Transverse colon (tissue), 4 donors: ENCODE results near the gene PYROXD2. TPM values are rescaled to one million over a fixed set of nuclear protein-coding genes. Genes with fewer than 3 reads are reported as not detected.
A peak's percentile ranks its signal among the peaks of the same experiment; 100 is the strongest.
"Not testable (repeated sequence)": the region's sequence is repeated elsewhere in the genome, so short reads cannot be mapped to it uniquely, and the experiment has no call there.

Source experiments
- DNase-seq: peaks from one replicate; pipeline ENCODE4 v3.0.0-alpha.2; 2019
- H3K27ac ChIP-seq, 4 donors: fragments of 200-600 bp; sonication (generic); 2 replicates each; pipeline ENCODE4 v1.5.1; 2016 to 2018; ENCODE audit warnings: inconsistent platforms in 4 of 4
- H3K27me3 ChIP-seq: fragments of 200-600 bp; sonication (generic); 2 replicates; pipeline ENCODE4 v1.5.1; 2017; ENCODE audit warnings: inconsistent platforms
- H3K36me3 ChIP-seq, 4 donors: fragments of 200-600 bp; sonication (generic); 2 replicates each; pipeline ENCODE4 v1.5.1; 2017 to 2019; ENCODE audit warnings: inconsistent platforms in 4 of 4
- H3K4me1 ChIP-seq, 4 donors: fragments of 200-600 bp; sonication (generic); 2 replicates each; pipeline ENCODE4 v1.5.1; 2017 to 2020; ENCODE audit warnings: inconsistent platforms in 4 of 4
- H3K4me3 ChIP-seq, 4 donors: fragments of 200-600 bp; sonication (generic); 1 replicate in 1 of 4; 2 replicates in 3 of 4; pipeline versions ENCODE4 v1.5.1 to v1.6.1; 2017 to 2019; ENCODE audit warnings: inconsistent platforms in 4 of 4
- H3K9me3 ChIP-seq, 2 donors: fragments of 200-600 bp; sonication (generic); 2 replicates each; pipeline ENCODE4 v1.5.1; 2017 to 2019; ENCODE audit warnings: inconsistent platforms in 2 of 2
- EP300 ChIP-seq: sonication (generic); formaldehyde crosslinking; IDR thresholded peaks from one replicate; pipeline ENCODE4 v1.6.1; 2017; ENCODE audit warnings: antibody characterized with exemption, low read depth
- POLR2A ChIP-seq: fragments of 450-650 bp; IDR thresholded peaks from one replicate; pipeline ENCODE4 v1.6.1; 2016; ENCODE audit warnings: antibody characterized with exemption, mild to moderate bottlenecking, moderate library complexity
- POLR2AphosphoS5 ChIP-seq, 3 donors: sonication (generic); formaldehyde crosslinking; IDR thresholded peaks; one replicate each; pipeline ENCODE4 v1.6.1; 2016; ENCODE audit warnings: antibody characterized with exemption in 3 of 3
- WGBS, 2 donors: methylation state at CpG; one replicate each; pipeline ENCODE4 v1.1.5; 2018; ENCODE audit warnings: low coverage in 1 of 2; 5-methylcytosine and 5-hydroxymethylcytosine counted together
- in situ Hi-C, 4 donors: fragments of 200-750 bp; cut with MboI; loops; one replicate each; pipeline versions ENCODE4 v1.15.0 to v1.15.1; 2017; ENCODE audit warnings: low sequenced_read_pairs in 3 of 4, low pct_ligation_motif_present in 1 of 4, low pct_unique_long_range_greater_than_20kb in 1 of 4
- intact Hi-C: fragments of 100-400 bp; cut with DNase I; formaldehyde crosslinking; loops from one replicate; pipeline ENCODE4 v1.15.1; 2023; ENCODE audit warnings: low total_unique reads
- total RNA-seq, 4 donors: library from RNA; depleted of rRNA; stranded (reverse); fragments of >200 nt; gene quantifications; one replicate each; pipeline ENCODE4 v1.1.0, GENCODE V29; 2016
- TF ChIP-seq, protein P1 (sequence below), 5 experiments: fragments of 200-600 bp in 3 of 5; fragments of 450-650 bp in 2 of 5; sonication (generic) in 3 of 5; IDR thresholded peaks; 1 replicate in 2 of 5; 2 replicates in 3 of 5; pipeline ENCODE4 v1.5.1; 2016 to 2017; ENCODE audit warnings: antibody characterized with exemption in 5 of 5, inconsistent platforms in 3 of 5, mild to moderate bottlenecking in 2 of 5, moderate library complexity in 1 of 5

PYROXD2 gene
- total RNA-seq, 4 donors from 2014 or later: 3.0 to 14.9 (median 8.4) TPM

DNA sequence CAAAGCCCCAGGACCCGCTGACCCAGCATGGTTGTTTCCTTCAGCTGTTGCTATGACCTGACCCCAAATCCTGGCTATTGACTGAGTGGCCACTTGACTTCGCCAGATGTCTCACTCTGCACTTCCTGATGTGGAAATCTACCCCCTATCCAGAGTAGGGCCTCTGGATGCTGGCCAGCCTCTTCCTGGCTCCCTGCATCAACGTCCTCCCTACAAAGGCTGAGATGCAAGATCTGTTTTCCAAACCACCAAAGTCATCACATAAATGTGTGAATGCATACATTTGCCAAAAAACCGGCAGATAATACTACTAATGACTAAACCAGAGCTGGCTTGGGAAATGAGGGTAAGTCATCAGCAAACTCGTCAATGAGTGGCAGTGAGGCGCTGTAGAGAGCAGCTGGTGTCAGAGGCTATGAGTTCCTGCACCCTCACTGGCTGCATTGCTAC is 70.4 kb downstream of the PYROXD2 start:
- peak; percentile 56 for DNase-seq
- Histone ChIP-seq H3K36me3 (no peaks in the 10 kb centered on the region), H3K4me1 (peaks cover 0 to 6% (median 2%) of the 10 kb centered on the region in 4 donors), H3K27me3 (no peaks in the 10 kb centered on the region), H3K9me3 (no peaks in the 10 kb centered on the region), H3K4me3 (no peak overlapping the region), H3K27ac (peak overlapping the region in 1 of 4 donors; percentile 23)
- intact Hi-C loops: no loop called here
- no peak for TF ChIP-seq EP300
- peak; percentile 39 to 63 (median 45) for TF ChIP-seq POLR2AphosphoS5 (IDR thresholded peaks at IDR 0.05)
- in situ Hi-C loops: no loop called here
- WGBS, 2 donors: 54% methylated on average over 6 of the region's 6 CpGs; no CpG with 5 or more reads in 1 of the 2 donors

DNA sequence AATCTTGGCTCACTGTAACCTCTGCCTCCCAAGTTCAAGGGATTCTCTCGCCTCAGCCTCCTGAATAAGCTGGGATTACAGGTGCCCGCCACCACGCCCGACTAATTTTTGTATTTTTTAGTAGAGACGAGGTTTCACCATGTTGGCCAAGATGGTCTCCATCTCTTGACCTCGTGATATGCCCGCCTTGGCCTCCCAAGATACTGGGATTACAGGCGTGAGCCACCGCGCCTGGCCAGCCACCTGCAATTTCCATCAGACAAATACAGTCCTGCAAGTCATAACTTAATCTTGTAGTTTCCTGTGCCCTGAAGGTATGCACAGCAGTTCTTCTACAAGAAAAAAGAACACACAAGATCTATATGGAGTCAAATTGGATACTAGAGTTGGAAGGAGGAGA is 73.3 kb downstream of the PYROXD2 start:
- in situ Hi-C loops, DNase-seq, H3K4me1 ChIP-seq, H3K9me3 ChIP-seq, H3K27me3 ChIP-seq, H3K27ac ChIP-seq, intact Hi-C loops, H3K4me3 ChIP-seq, H3K36me3 ChIP-seq: not testable (repeated sequence)
- whole genome bisulfite sequencing, 2 donors: 88 to 91% methylated on average over 6 to 10 of the region's 10 CpGs

DNA sequence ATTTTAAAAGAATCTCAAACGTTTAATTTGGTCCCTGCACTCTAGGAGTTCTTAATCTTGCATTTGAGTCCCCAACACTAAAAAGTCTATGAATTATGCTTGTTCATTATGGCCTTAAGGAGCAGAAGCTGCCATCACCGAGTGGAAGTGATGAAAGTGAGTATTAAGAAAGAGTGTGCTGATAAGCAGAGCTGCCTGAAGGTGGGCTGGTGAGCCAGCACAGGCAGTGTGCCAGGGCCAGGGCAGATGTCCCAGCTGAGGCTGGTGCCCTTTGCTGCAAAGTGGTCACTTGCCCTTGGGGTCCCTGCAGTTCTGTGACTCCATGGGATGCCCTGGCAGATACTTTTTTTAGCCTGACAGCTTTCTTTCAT is 74.1 kb downstream of the PYROXD2 start:
- DNase-seq: no peak
- Histone ChIP-seq H3K36me3 (no peaks in the 10 kb centered on the region), H3K4me3 (no peak overlapping the region), H3K27me3 (no peaks in the 10 kb centered on the region), H3K9me3 (no peaks in the 10 kb centered on the region), H3K4me1 (no peaks in the 10 kb centered on the region), H3K27ac (peak overlapping the region in 1 of 4 donors; percentile 46)
- TF ChIP-seq, protein P1, sequence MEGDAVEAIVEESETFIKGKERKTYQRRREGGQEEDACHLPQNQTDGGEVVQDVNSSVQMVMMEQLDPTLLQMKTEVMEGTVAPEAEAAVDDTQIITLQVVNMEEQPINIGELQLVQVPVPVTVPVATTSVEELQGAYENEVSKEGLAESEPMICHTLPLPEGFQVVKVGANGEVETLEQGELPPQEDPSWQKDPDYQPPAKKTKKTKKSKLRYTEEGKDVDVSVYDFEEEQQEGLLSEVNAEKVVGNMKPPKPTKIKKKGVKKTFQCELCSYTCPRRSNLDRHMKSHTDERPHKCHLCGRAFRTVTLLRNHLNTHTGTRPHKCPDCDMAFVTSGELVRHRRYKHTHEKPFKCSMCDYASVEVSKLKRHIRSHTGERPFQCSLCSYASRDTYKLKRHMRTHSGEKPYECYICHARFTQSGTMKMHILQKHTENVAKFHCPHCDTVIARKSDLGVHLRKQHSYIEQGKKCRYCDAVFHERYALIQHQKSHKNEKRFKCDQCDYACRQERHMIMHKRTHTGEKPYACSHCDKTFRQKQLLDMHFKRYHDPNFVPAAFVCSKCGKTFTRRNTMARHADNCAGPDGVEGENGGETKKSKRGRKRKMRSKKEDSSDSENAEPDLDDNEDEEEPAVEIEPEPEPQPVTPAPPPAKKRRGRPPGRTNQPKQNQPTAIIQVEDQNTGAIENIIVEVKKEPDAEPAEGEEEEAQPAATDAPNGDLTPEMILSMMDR (IDR thresholded peaks at IDR 0.05): no peak
- TF ChIP-seq EP300: no peak
- no peak for TF ChIP-seq POLR2AphosphoS5 (IDR thresholded peaks at IDR 0.05)
- no peak for TF ChIP-seq POLR2A
- in situ Hi-C loops (no loop called here), intact Hi-C loops (no loop called here)
- WGBS, 2 donors: 20 to 23% methylated on average over 1 to 2 of the region's 2 CpGs

DNA sequence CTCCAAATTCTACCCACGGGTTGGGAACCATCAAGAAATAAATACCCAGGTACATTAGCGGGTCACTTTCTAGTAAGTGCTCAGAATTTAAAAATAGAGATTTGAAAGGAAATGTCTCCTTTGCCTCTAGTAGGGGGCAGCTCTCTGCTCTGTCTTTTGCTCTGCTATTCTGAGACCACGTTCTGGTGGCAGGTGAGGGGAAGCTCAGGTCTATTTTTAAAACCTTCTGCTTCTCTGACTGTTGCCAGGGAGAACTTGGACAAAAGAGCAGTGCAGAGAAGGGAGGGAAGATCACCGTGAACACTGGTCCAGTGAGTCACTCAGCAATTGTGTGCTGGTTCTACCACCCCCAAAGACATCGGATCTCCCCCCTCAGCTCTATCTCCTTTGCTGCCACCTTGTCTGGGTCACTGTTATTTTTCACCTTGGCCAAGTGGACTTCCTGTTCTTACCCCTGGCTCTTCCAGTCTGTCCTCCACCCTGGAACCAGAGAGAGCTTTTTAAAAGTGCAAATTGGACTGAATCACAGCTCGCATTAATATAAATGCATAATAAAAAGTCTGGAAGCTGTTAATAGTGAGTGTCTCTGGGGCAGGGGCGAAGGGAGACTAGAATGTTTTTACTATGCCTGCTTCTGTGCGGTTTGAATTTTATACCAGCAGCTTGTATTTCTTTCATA is 74.6 kb downstream of the PYROXD2 start:
- Histone ChIP-seq H3K27ac (peak overlapping the region in 1 of 4 donors; percentile 46), H3K9me3 (no peaks in the 10 kb centered on the region), H3K4me1 (no peaks in the 10 kb centered on the region), H3K36me3 (no peaks in the 10 kb centered on the region), H3K4me3 (no peak overlapping the region), H3K27me3 (no peaks in the 10 kb centered on the region)
- intact Hi-C loops (no loop called here), in situ Hi-C loops (no loop called here)
- TF ChIP-seq, protein P1 (IDR thresholded peaks at IDR 0.05): no peak
- TF ChIP-seq POLR2AphosphoS5 (IDR thresholded peaks at IDR 0.05) (no peak), POLR2A (no peak), EP300 (no peak)
- DNase-seq: no peak
- 59% methylated on average over 3 to 8 of the region's 8 CpGs for WGBS, 2 donors

DNA sequence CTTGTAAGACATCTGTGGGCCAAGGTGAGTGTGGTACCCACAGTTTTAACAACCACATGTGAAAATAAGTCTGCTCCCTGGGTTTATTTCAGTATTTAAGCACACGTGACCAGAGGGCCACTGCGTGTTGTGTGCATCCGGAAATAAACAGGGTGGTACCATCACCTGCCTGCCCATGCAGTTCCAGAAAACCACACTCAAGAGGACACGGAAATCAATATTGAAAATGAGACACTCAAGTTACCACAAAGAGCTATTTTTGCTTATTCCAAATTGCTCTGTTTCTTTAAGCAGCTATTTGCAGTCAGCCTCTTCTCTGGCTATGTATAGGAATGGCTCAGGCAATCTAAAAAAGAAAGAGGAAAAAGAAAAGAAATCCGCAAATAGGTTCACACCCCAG is 75.2 kb downstream of the PYROXD2 start:
- in situ Hi-C loops: no loop called here
- Histone ChIP-seq H3K27me3 (no peaks in the 10 kb centered on the region), H3K36me3 (no peaks in the 10 kb centered on the region), H3K9me3 (no peaks in the 10 kb centered on the region), H3K4me3 (no peak overlapping the region), H3K4me1 (no peaks in the 10 kb centered on the region), H3K27ac (peak overlapping the region in 1 of 4 donors; percentile 46)
- WGBS, 2 donors: 71 to 83% methylated on average over 2 to 5 of the region's 5 CpGs
- peak; percentile 39 for DNase-seq
- TF ChIP-seq EP300 (no peak), POLR2A (no peak), POLR2AphosphoS5 (IDR thresholded peaks at IDR 0.05) (no peak)
- TF ChIP-seq, protein P1 (IDR thresholded peaks at IDR 0.05): no peak
- intact Hi-C loops: no loop called here
